Ishikawa (cell line): ENCODE results near the gene KRT77.

Source experiments
- CEBPB ChIP-seq: IDR thresholded peaks from 2 replicates; pipeline ENCODE4 v1.6.1; 2012
- CREB1 ChIP-seq: IDR thresholded peaks from 2 replicates; pipeline ENCODE4 v1.6.1; 2012; ENCODE audit warnings: low read depth
- EGR1 ChIP-seq: IDR thresholded peaks from 2 replicates; pipeline ENCODE4 v1.6.1; 2012
- EP300 ChIP-seq: IDR thresholded peaks from 2 replicates; pipeline ENCODE4 v1.6.1; 2012; ENCODE audit warnings: borderline replicate concordance
- FOXM1 ChIP-seq: IDR thresholded peaks from 2 replicates; pipeline ENCODE4 v1.6.1; 2012; ENCODE audit warnings: low read depth, borderline replicate concordance
- NFIC ChIP-seq: IDR thresholded peaks from 2 replicates; pipeline ENCODE4 v1.6.1; 2012
- RAD21 ChIP-seq: IDR thresholded peaks from 2 replicates; pipeline ENCODE4 v1.6.1; 2012; ENCODE audit warnings: low read depth
- TAF1 ChIP-seq: IDR thresholded peaks from 2 replicates; pipeline ENCODE4 v1.6.1; 2012; ENCODE audit warnings: low read depth, mild to moderate bottlenecking
- TCF12 ChIP-seq: IDR thresholded peaks from 2 replicates; pipeline ENCODE4 v1.6.1; 2012; ENCODE audit warnings: low read depth
- TEAD4 ChIP-seq: IDR thresholded peaks from 2 replicates; pipeline ENCODE4 v1.6.1; 2012
- YY1 ChIP-seq: IDR thresholded peaks from 2 replicates; pipeline ENCODE4 v1.6.1; 2012; ENCODE audit warnings: low read depth
- ZBTB7A ChIP-seq: IDR thresholded peaks from 2 replicates; pipeline ENCODE4 v1.6.1; 2012; ENCODE audit warnings: low read depth
- TF ChIP-seq, protein P1 (sequence below): IDR thresholded peaks from 2 replicates; pipeline ENCODE4 v1.6.1; 2012; ENCODE audit warnings: low read depth, mild to moderate bottlenecking
- TF ChIP-seq, protein P2 (sequence below): IDR thresholded peaks from 2 replicates; pipeline ENCODE4 v1.6.1; 2012
- TF ChIP-seq, protein P3 (sequence below): IDR thresholded peaks from 2 replicates; pipeline ENCODE4 v1.6.1; 2012

The KRT77 gene

DNA sequence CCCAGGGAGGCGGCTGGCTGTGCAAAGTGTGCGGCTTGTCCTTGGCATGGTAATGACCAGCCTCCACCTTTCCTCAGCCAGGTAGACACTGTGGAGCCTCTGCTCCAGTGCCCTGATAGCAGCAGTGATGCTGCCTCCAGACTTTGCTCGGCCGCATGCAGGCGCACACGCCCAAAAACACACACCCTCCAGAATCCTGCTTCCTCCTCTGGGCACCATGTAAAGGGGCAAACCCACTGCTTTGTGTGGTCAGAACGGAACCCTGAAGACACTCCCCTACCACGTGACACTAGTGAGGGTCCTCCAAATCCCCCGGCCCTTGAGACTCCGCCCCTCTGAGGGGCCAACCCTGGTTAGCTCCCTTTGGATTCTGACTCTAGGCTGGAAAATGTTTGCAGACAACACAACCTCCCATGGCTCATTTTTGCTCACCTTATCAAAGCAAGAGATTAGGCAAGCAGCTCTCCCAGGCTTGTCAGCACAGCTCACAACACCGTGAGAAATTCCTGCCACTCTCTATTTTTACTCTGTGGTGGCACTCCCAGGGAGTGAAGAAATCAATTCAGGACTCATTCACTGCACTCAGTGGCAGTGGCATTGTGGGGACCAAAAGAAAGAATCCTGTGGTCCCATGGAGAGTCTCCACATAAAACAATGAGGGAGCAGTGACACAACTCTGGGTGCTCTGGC lies 4.5 kb downstream of the KRT77 start:
- TF ChIP-seq NFIC (no peak), EP300 (no peak), FOXM1 (no peak), TEAD4 (no peak), RAD21 (no peak), ZBTB7A (no peak), CEBPB (no peak), EGR1 (no peak)
- TF ChIP-seq, protein P1, sequence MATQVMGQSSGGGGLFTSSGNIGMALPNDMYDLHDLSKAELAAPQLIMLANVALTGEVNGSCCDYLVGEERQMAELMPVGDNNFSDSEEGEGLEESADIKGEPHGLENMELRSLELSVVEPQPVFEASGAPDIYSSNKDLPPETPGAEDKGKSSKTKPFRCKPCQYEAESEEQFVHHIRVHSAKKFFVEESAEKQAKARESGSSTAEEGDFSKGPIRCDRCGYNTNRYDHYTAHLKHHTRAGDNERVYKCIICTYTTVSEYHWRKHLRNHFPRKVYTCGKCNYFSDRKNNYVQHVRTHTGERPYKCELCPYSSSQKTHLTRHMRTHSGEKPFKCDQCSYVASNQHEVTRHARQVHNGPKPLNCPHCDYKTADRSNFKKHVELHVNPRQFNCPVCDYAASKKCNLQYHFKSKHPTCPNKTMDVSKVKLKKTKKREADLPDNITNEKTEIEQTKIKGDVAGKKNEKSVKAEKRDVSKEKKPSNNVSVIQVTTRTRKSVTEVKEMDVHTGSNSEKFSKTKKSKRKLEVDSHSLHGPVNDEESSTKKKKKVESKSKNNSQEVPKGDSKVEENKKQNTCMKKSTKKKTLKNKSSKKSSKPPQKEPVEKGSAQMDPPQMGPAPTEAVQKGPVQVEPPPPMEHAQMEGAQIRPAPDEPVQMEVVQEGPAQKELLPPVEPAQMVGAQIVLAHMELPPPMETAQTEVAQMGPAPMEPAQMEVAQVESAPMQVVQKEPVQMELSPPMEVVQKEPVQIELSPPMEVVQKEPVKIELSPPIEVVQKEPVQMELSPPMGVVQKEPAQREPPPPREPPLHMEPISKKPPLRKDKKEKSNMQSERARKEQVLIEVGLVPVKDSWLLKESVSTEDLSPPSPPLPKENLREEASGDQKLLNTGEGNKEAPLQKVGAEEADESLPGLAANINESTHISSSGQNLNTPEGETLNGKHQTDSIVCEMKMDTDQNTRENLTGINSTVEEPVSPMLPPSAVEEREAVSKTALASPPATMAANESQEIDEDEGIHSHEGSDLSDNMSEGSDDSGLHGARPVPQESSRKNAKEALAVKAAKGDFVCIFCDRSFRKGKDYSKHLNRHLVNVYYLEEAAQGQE = no peak

GRCh38 chr12:52697058-52697582 lies 6.2 kb downstream of the KRT77 start:
- no peak for TF ChIP-seq NFIC
- TF ChIP-seq TCF12 = no peak
- TF ChIP-seq CEBPB = no peak
- TF ChIP-seq, protein P2, sequence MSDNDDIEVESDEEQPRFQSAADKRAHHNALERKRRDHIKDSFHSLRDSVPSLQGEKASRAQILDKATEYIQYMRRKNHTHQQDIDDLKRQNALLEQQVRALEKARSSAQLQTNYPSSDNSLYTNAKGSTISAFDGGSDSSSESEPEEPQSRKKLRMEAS = no peak
- TF ChIP-seq RAD21 = no peak
- no peak for TF ChIP-seq CREB1
- TF ChIP-seq TEAD4 = no peak
- TF ChIP-seq EGR1 = no peak
- TF ChIP-seq FOXM1 = no peak
- no peak for TF ChIP-seq EP300
- TF ChIP-seq, protein P3, sequence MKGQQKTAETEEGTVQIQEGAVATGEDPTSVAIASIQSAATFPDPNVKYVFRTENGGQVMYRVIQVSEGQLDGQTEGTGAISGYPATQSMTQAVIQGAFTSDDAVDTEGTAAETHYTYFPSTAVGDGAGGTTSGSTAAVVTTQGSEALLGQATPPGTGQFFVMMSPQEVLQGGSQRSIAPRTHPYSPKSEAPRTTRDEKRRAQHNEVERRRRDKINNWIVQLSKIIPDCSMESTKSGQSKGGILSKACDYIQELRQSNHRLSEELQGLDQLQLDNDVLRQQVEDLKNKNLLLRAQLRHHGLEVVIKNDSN = no peak
- TF ChIP-seq TAF1 = no peak
- TF ChIP-seq, protein P1 = no peak
- no peak for TF ChIP-seq YY1

GRCh38 chr12:52696588-52696987 lies 6.7 kb downstream of the KRT77 start:
- no peak for TF ChIP-seq RAD21
- TF ChIP-seq TAF1 = no peak
- no peak for TF ChIP-seq ZBTB7A
- no peak for TF ChIP-seq TCF12
- TF ChIP-seq, protein P1 = no peak
- no peak for TF ChIP-seq EGR1

DNA sequence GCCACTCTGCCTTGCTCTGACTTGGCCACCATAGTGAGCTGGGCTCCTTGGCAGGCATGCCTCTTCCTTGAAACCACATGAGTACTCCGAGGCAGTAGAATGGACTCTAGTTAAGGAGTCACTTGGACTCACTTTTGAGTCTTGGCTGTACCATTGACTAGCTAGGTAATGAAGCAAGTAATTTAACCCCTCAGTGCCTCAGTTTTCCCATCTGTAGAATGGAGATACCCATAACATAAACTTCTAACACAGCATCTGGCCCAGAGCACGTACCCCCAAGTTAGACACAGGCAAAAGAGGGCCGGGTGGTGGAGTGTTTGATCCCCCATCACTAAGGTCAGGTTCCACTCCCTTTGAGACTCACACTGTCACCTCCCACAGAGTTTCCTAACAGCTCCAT lies 8.3 kb downstream of the KRT77 start:
- TF ChIP-seq YY1 (no peak), FOXM1 (no peak), CREB1 (no peak), RAD21 (no peak), EGR1 (no peak), NFIC (no peak), TCF12 (no peak), ZBTB7A (no peak), CEBPB (no peak), TAF1 (no peak), TEAD4 (no peak), EP300 (no peak)
- TF ChIP-seq, protein P2 = no peak
- TF ChIP-seq, protein P3 = no peak
- TF ChIP-seq, protein P1 = no peak
